ENCODE measurements around the gene ERCC4.

The ERCC4 gene

GRCh38 chr16:13950821-13951547, 31.0 kb downstream of the ERCC4 start:
- Mint-ChIP-seq H3K9me3 (ENCODE audit: low read depth) (no peaks in the 10 kb centered on the region), H3K36me3 (peaks cover 20% of the 10 kb centered on the region), H3K4me3 (no peak overlapping the region), H3K27ac (no peak overlapping the region), H3K27me3 (peaks cover 4% of the 10 kb centered on the region), H3K4me1 (ENCODE audit: low read depth) (no peaks in the 10 kb centered on the region)

- no peak overlapping the region for H3K27ac Mint-ChIP-seq
- H3K4me1 Mint-ChIP-seq (ENCODE audit: low read depth) = no peaks in the 10 kb centered on the region
- peaks cover 7% of the 10 kb centered on the region for H3K27me3 Mint-ChIP-seq
- no peaks in the 10 kb centered on the region for H3K9me3 Mint-ChIP-seq (ENCODE audit: low read depth)
- no peak overlapping the region for H3K4me3 Mint-ChIP-seq
- peaks cover 15% of the 10 kb centered on the region for H3K36me3 Mint-ChIP-seq
These were observed 31.7 kb downstream of the ERCC4 start for GRCh38 chr16:13951611-13952010.

GRCh38 chr16:13953501-13953900, 33.5 kb downstream of the ERCC4 start:
- no peaks in the 10 kb centered on the region for H3K9me3 Mint-ChIP-seq (ENCODE audit: low read depth)
- H3K36me3 Mint-ChIP-seq = peaks cover 10% of the 10 kb centered on the region
- peaks cover 7% of the 10 kb centered on the region for H3K27me3 Mint-ChIP-seq
- no peak overlapping the region for H3K27ac Mint-ChIP-seq
- H3K4me3 Mint-ChIP-seq = no peak overlapping the region
- no peaks in the 10 kb centered on the region for H3K4me1 Mint-ChIP-seq (ENCODE audit: low read depth)

GRCh38 chr16:13956635-13957196, 36.8 kb downstream of the ERCC4 start:
- no peaks in the 10 kb centered on the region for H3K9me3 Mint-ChIP-seq (ENCODE audit: low read depth)
- peak overlapping the region; percentile 55 for H3K4me3 Mint-ChIP-seq
- no peaks in the 10 kb centered on the region for H3K4me1 Mint-ChIP-seq (ENCODE audit: low read depth)
- H3K27me3 Mint-ChIP-seq = peaks cover 13% of the 10 kb centered on the region
- H3K27ac Mint-ChIP-seq = no peak overlapping the region
- peaks cover 6% of the 10 kb centered on the region for H3K36me3 Mint-ChIP-seq

- Mint-ChIP-seq H3K27ac (no peak overlapping the region), H3K9me3 (ENCODE audit: low read depth) (no peaks in the 10 kb centered on the region), H3K4me3 (no peak overlapping the region), H3K36me3 (peaks cover 6% of the 10 kb centered on the region), H3K27me3 (peaks cover 16% of the 10 kb centered on the region), H3K4me1 (ENCODE audit: low read depth) (no peaks in the 10 kb centered on the region)
These were observed 37.5 kb downstream of the ERCC4 start for GRCh38 chr16:13957197-13958078.

- no peaks in the 10 kb centered on the region for H3K9me3 Mint-ChIP-seq (ENCODE audit: low read depth)
- peaks cover 6% of the 10 kb centered on the region for H3K36me3 Mint-ChIP-seq
- H3K27ac Mint-ChIP-seq = no peak overlapping the region
- no peak overlapping the region for H3K4me3 Mint-ChIP-seq
- no peaks in the 10 kb centered on the region for H3K4me1 Mint-ChIP-seq (ENCODE audit: low read depth)
- peaks cover 19% of the 10 kb centered on the region for H3K27me3 Mint-ChIP-seq
These were observed 38.5 kb downstream of the ERCC4 start for GRCh38 chr16:13958474-13958873.

- no peaks in the 10 kb centered on the region for H3K9me3 Mint-ChIP-seq (ENCODE audit: low read depth)
- no peak overlapping the region for H3K27ac Mint-ChIP-seq
- peaks cover 19% of the 10 kb centered on the region for H3K27me3 Mint-ChIP-seq
- no peaks in the 10 kb centered on the region for H3K4me1 Mint-ChIP-seq (ENCODE audit: low read depth)
- no peak overlapping the region for H3K4me3 Mint-ChIP-seq
- peaks cover 6% of the 10 kb centered on the region for H3K36me3 Mint-ChIP-seq
These were observed 39.7 kb downstream of the ERCC4 start for GRCh38 chr16:13959626-13960025.

GRCh38 chr16:13961099-13961811, 41.3 kb downstream of the ERCC4 start:
- H3K36me3 Mint-ChIP-seq = peaks cover 2% of the 10 kb centered on the region

GRCh38 chr16:13962232-13962631, 42.3 kb downstream of the ERCC4 start:
- Mint-ChIP-seq H3K36me3 (peaks cover 2% of the 10 kb centered on the region), H3K9me3 (ENCODE audit: low read depth) (no peaks in the 10 kb centered on the region), H3K4me1 (ENCODE audit: low read depth) (no peaks in the 10 kb centered on the region), H3K27ac (no peak overlapping the region), H3K27me3 (peaks cover 21% of the 10 kb centered on the region), H3K4me3 (no peak overlapping the region)

More at GRCh38 chr16:13961099-13961811, 41.3 kb downstream of the ERCC4 start:
- Mint-ChIP-seq H3K27me3 (peaks cover 18% of the 10 kb centered on the region), H3K4me3 (no peak overlapping the region), H3K27ac (no peak overlapping the region), H3K9me3 (ENCODE audit: low read depth) (no peaks in the 10 kb centered on the region), H3K4me1 (ENCODE audit: low read depth) (no peaks in the 10 kb centered on the region)

- peaks cover 3% of the 10 kb centered on the region for H3K36me3 Mint-ChIP-seq
- no peaks in the 10 kb centered on the region for H3K4me1 Mint-ChIP-seq (ENCODE audit: low read depth)
- no peaks in the 10 kb centered on the region for H3K9me3 Mint-ChIP-seq (ENCODE audit: low read depth)
- H3K27me3 Mint-ChIP-seq = peaks cover 15% of the 10 kb centered on the region
- H3K4me3 Mint-ChIP-seq = no peak overlapping the region
- no peak overlapping the region for H3K27ac Mint-ChIP-seq
These were observed 48.9 kb downstream of the ERCC4 start for GRCh38 chr16:13968835-13969234.

GRCh38 chr16:13969711-13970110, 49.8 kb downstream of the ERCC4 start:
- Mint-ChIP-seq H3K4me1 (ENCODE audit: low read depth) (no peaks in the 10 kb centered on the region), H3K36me3 (peaks cover 3% of the 10 kb centered on the region), H3K27ac (no peak overlapping the region), H3K4me3 (no peak overlapping the region), H3K9me3 (ENCODE audit: low read depth) (no peaks in the 10 kb centered on the region), H3K27me3 (peaks cover 15% of the 10 kb centered on the region)

GRCh38 chr16:13970708-13971422, 50.9 kb downstream of the ERCC4 start:
- no peak overlapping the region for H3K27ac Mint-ChIP-seq
- no peak overlapping the region for H3K4me3 Mint-ChIP-seq
- no peaks in the 10 kb centered on the region for H3K9me3 Mint-ChIP-seq (ENCODE audit: low read depth)
- no peaks in the 10 kb centered on the region for H3K4me1 Mint-ChIP-seq (ENCODE audit: low read depth)
- H3K36me3 Mint-ChIP-seq = peaks cover 3% of the 10 kb centered on the region
- H3K27me3 Mint-ChIP-seq = peaks cover 9% of the 10 kb centered on the region

GRCh38 chr16:13973321-13974023, 53.5 kb downstream of the ERCC4 start:
- Mint-ChIP-seq H3K4me3 (no peak overlapping the region), H3K27ac (no peak overlapping the region)

GRCh38 chr16:13977177-13977576, 57.2 kb downstream of the ERCC4 start:
- H3K36me3 Mint-ChIP-seq = peaks cover 2% of the 10 kb centered on the region
- no peak overlapping the region for H3K27ac Mint-ChIP-seq
- no peaks in the 10 kb centered on the region for H3K9me3 Mint-ChIP-seq (ENCODE audit: low read depth)
- peaks cover 2% of the 10 kb centered on the region for H3K27me3 Mint-ChIP-seq
- no peak overlapping the region for H3K4me3 Mint-ChIP-seq
- no peaks in the 10 kb centered on the region for H3K4me1 Mint-ChIP-seq (ENCODE audit: low read depth)

More at GRCh38 chr16:13973321-13974023, 53.5 kb downstream of the ERCC4 start:
- Mint-ChIP-seq H3K4me1 (ENCODE audit: low read depth) (no peaks in the 10 kb centered on the region), H3K9me3 (ENCODE audit: low read depth) (no peaks in the 10 kb centered on the region), H3K27me3 (peaks cover 5% of the 10 kb centered on the region), H3K36me3 (peaks cover 3% of the 10 kb centered on the region)
